Measurements from ENCODE around the gene MTPN. TPM values are rescaled to one million over a fixed set of nuclear protein-coding genes. Genes with fewer than 3 reads are reported as not detected.

The MTPN gene
- total RNA-seq, 1 donor from 2014 or later, result 144 TPM

GRCh38 chr7:135995748-135996147 lies 18.6 kb upstream of the MTPN start:
- H3K4me3 ChIP-seq, result no peak overlapping the region
- H3K27me3 ChIP-seq (ENCODE audit: low read depth), result no peaks in the 10 kb centered on the region
- ATAC-seq (no peak), DNase-seq (no peak)
- no peaks in the 10 kb centered on the region for H3K4me1 ChIP-seq
- H3K9me3 ChIP-seq, result no peaks in the 10 kb centered on the region
- no peak for TF ChIP-seq CTCF (IDR thresholded peaks at IDR 0.05)
- intact Hi-C loops (cut with DNase I), result no loop called here
- H3K27ac ChIP-seq, result no peak overlapping the region
- H3K36me3 ChIP-seq, result no peaks in the 10 kb centered on the region

GRCh38 chr7:135994466-135995205 lies 17.5 kb upstream of the MTPN start:
- intact Hi-C loops (cut with DNase I), result no loop called here
- Histone ChIP-seq H3K4me1 (no peaks in the 10 kb centered on the region), H3K27ac (no peak overlapping the region), H3K27me3 (ENCODE audit: low read depth) (no peaks in the 10 kb centered on the region), H3K36me3 (no peaks in the 10 kb centered on the region), H3K4me3 (no peak overlapping the region), H3K9me3 (no peaks in the 10 kb centered on the region)
- TF ChIP-seq CTCF (IDR thresholded peaks at IDR 0.05), result no peak
- ATAC-seq (no peak), DNase-seq (no peak)

GRCh38 chr7:135993950-135994349 lies 16.8 kb upstream of the MTPN start:
- Histone ChIP-seq H3K4me3 (no peak overlapping the region), H3K9me3 (no peaks in the 10 kb centered on the region), H3K27ac (no peak overlapping the region), H3K36me3 (no peaks in the 10 kb centered on the region), H3K27me3 (ENCODE audit: low read depth) (no peaks in the 10 kb centered on the region), H3K4me1 (no peaks in the 10 kb centered on the region)
- ATAC-seq (no peak), DNase-seq (no peak)
- intact Hi-C loops (cut with DNase I), result no loop called here
- TF ChIP-seq CTCF (IDR thresholded peaks at IDR 0.05), result no peak

GRCh38 chr7:135991906-135992305 lies 14.7 kb upstream of the MTPN start:
- no peak for TF ChIP-seq CTCF (IDR thresholded peaks at IDR 0.05)
- Histone ChIP-seq H3K27me3 (ENCODE audit: low read depth) (no peaks in the 10 kb centered on the region), H3K36me3 (no peaks in the 10 kb centered on the region), H3K27ac (no peak overlapping the region), H3K4me1 (no peaks in the 10 kb centered on the region), H3K9me3 (no peaks in the 10 kb centered on the region), H3K4me3 (no peak overlapping the region)
- ATAC-seq, result no peak
- intact Hi-C loops (cut with DNase I), result no loop called here
- DNase-seq, result no peak

- Histone ChIP-seq H3K9me3 (no peaks in the 10 kb centered on the region), H3K4me3 (no peak overlapping the region), H3K27me3 (ENCODE audit: low read depth) (no peaks in the 10 kb centered on the region), H3K27ac (no peak overlapping the region), H3K4me1 (no peaks in the 10 kb centered on the region), H3K36me3 (no peaks in the 10 kb centered on the region)
- no peak for TF ChIP-seq CTCF (IDR thresholded peaks at IDR 0.05)
- no peak for DNase-seq
- intact Hi-C loops (cut with DNase I), result no loop called here
- ATAC-seq, result no peak
Measured at GRCh38 chr7:135991322-135991721, 14.2 kb upstream of the MTPN start.

All from lower lobe of right lung (tissue), 2 donors.